Fibroblast of pulmonary artery (primary cell): Measurements from ENCODE around the gene C3orf20.

Experiments used
- DNase-seq: peaks from one replicate; pipeline ENCODE4 v3.0.0-alpha.2; 2010; ENCODE audit warnings: low read depth
- H3K4me3 ChIP-seq: replicated peaks from 2 replicates; pipeline ENCODE4 v1.5.1; 2011; ENCODE audit warnings: low read depth, mild to moderate bottlenecking, control low read depth, low read length, moderate library complexity
- TF ChIP-seq, protein P1 (sequence below): IDR thresholded peaks from 2 replicates; pipeline ENCODE4 v1.5.1; 2011; ENCODE audit warnings: mild to moderate bottlenecking, control low read depth, low read length, inconsistent platforms; ENCODE audit errors: missing control alignments

C3orf20 gene

GRCh38 chr3:14810070-14810791 is 135.3 kb downstream of the C3orf20 start:
- peak overlapping the region; percentile 14 for H3K4me3 ChIP-seq
- DNase-seq = peak; percentile 21
- TF ChIP-seq, protein P1, sequence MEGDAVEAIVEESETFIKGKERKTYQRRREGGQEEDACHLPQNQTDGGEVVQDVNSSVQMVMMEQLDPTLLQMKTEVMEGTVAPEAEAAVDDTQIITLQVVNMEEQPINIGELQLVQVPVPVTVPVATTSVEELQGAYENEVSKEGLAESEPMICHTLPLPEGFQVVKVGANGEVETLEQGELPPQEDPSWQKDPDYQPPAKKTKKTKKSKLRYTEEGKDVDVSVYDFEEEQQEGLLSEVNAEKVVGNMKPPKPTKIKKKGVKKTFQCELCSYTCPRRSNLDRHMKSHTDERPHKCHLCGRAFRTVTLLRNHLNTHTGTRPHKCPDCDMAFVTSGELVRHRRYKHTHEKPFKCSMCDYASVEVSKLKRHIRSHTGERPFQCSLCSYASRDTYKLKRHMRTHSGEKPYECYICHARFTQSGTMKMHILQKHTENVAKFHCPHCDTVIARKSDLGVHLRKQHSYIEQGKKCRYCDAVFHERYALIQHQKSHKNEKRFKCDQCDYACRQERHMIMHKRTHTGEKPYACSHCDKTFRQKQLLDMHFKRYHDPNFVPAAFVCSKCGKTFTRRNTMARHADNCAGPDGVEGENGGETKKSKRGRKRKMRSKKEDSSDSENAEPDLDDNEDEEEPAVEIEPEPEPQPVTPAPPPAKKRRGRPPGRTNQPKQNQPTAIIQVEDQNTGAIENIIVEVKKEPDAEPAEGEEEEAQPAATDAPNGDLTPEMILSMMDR = no peak

DNA sequence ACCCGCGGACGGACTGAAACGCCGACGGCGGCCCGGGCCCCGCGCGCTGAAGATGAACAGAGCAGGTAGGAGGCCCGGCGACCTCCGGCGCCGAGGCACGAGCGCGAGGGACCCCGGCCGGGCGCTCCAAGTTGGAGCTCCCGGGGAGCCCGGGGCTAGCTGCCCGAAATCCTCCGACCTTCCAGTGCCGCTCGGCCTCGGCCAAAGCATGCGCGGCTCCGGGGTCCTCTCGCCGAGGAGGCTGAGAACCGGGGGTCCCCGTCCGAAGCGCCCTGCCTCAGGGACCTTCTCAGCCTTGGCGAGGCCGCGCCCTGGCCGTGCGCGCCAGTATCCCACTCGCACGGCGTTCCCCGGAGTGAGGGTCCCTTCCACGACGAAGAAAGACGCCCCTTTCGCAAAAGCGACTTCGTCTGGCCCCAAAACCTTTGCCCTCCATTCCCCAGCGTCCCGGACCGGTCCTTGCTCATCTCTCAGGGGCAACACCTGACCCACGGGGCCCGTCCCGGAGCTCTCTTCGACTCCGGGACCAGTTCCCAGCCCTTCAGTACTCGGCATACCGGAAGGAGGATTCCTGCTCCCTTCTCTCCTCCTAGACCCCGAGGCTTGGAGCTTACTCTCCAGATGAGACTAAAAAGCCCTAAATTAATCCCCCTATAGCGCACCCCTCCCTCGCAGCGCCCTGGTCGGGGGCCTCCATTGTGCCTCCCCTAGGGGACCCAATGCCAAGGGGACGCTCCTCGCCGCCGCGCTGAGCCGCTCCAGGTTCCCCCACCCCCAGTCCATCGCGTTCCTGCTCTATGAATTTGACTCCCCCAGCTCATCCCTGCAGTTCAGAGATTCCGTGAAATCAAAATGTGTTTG is 136.1 kb downstream of the C3orf20 start:
- H3K4me3 ChIP-seq = peak overlapping the region; percentile 39
- no peak for DNase-seq
- TF ChIP-seq, protein P1 = no peak

- peak; percentile 6 for DNase-seq
- TF ChIP-seq, protein P1 = no peak
- peak overlapping the region; percentile 39 for H3K4me3 ChIP-seq
Observed at GRCh38 chr3:14811684-14812083, 136.7 kb downstream of the C3orf20 start.

DNA sequence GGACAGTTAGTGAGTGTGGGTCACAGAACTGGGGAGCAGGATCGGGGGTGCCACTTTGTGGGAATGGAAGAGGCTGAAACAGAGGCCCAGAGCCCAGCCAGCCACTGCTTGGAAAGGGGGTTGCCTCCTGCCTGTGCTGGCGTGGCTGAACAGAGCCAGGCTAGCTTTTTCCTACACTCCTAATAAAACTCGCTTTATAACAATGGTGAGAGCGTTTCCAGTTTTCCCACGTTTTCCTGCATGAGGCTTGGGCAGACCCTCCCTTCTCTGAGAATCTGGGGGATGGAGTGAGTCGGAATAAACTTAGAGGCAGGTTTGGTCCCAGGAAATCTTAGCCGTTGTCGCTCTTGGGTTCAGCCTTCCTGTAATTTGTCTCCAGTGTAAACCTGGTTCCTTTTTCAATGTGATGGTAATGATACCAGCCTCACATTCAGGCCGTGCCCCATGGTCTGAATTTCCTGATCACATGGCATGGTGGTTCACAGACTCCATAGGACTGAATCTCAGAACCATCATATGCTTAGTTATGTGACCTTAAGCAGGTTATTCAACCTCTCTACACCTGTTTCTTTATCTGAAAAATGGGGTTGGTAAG is 137.4 kb downstream of the C3orf20 start:
- no peak overlapping the region for H3K4me3 ChIP-seq
- DNase-seq = no peak
- TF ChIP-seq, protein P1 = no peak

DNA sequence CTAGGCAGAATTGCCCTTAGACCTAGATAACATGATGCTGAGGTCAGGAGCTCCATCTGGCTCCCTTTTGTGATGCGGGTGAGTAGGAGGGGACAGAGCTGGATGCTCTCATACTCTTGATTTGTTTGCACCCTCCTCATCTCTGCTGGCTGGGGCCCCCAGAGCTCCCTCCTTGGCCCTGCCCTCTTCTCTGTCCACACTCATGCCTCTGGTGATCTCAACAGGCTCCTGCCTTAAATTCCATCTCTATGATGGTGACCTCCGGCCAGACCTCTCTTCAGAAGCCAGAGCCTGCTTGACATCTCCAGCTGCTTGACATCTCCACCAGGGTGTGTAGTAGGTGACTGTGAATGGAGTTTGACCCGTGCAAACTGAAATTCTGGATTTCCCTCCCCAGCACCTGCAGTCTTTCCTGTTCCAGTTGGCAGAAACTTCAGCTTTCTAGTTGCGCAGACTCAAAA is 139.5 kb downstream of the C3orf20 start:
- no peak for DNase-seq
- H3K4me3 ChIP-seq = no peak overlapping the region
- TF ChIP-seq, protein P1 = no peak

- no peak overlapping the region for H3K4me3 ChIP-seq
- DNase-seq = no peak
- TF ChIP-seq, protein P1 = no peak
Observed at GRCh38 chr3:14816359-14816758, 141.4 kb downstream of the C3orf20 start.
